ENCODE data around the gene SPAG5.

SPAG5 gene

DNA sequence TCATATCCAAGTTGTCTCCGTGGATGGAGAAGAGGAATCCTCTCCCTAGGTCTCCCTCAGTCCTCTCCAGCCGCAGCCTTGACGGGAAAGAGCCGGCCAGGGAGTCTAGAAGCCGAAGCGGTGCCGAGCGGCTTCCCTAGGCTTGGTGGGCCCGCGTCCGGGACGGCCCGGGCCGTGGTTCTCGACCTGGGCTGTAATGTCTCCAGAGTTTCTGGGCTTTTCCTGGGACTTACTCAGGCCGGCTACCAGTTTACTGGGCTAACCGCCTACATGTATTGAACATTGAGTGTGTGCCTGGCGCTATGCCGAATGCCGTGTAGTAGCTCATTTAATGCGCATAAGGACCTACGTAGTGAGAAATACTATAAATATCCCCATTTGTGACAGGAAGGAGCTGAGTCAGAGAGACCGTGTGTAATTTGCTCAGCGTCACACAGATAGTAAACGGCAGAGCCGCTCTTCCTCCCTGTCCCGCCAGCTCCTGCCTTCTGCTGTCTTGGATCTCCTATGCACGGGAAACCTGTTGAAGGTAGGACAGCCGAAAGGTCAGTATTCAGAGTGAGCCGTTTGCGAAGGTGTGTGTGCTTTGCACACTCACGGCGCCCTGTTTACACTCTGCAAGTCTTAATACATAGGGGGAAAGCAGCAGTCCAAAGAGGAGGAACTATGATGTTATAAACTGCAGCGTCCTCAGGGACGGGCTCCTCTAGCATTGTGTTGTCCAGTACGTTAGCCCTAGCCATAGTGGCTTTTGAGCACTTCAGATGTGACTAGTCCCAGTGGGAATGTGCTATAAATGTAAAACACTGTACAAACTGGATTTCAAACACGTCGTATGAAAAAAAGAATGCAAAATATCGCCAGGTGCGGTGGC lies 723 bp upstream of the SPAG5 start:
- peak overlapping the region; percentile 92 for H3K27ac ChIP-seq (ENCODE audit: low read depth, low read length)
- H3K36me3 ChIP-seq (ENCODE audit: control insufficient read depth, insufficient read depth, low read length): peaks cover 19% of the 10 kb centered on the region
- H3K9me3 ChIP-seq (ENCODE audit: control insufficient read depth, insufficient read depth, low read length): no peaks in the 10 kb centered on the region
- H3K4me3 ChIP-seq (ENCODE audit: low read depth, low read length): peak overlapping the region; percentile 93
- H3K27me3 ChIP-seq (ENCODE audit: control insufficient read depth, insufficient read depth, low read length): no peaks in the 10 kb centered on the region
- peaks cover 12% of the 10 kb centered on the region; the same call in 1 of the 2 replicates for H3K4me1 ChIP-seq (ENCODE audit: control insufficient read depth, insufficient read depth, low read length)
- peak overlapping the region; percentile 27; the same call in 1 of the 2 replicates for H3K9ac ChIP-seq (ENCODE audit: low read depth, low read length)

DNA sequence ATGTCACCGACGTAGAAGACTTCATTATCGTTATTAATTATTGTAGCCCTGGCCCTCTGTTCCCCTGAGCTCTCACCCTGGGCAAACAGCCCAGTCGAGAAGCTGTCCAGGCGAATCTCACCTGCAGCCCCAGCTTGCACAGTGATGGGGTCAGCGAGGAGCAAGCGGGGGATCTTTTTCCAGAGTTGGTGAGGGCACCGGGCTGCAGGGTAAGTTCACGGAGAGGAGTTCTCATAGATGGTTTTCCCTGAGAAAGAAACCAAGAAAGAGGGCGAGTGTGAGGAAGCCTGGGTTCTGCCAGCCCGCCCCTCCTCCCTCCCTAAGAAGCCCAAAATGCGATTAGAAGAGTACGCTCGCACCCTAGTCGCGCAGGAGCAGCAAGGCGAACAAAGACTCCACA lies 436 bp downstream of the SPAG5 start:
- Histone ChIP-seq H3K27ac (ENCODE audit: low read depth, low read length) (peak overlapping the region; percentile 92), H3K27me3 (ENCODE audit: control insufficient read depth, insufficient read depth, low read length) (no peaks in the 10 kb centered on the region), H3K9ac (ENCODE audit: low read depth, low read length) (peak overlapping the region; percentile 95), H3K4me1 (ENCODE audit: control insufficient read depth, insufficient read depth, low read length) (peaks cover 12% of the 10 kb centered on the region; the same call in 1 of the 2 replicates), H3K9me3 (ENCODE audit: control insufficient read depth, insufficient read depth, low read length) (no peaks in the 10 kb centered on the region), H3K4me3 (ENCODE audit: low read depth, low read length) (peak overlapping the region; percentile 93), H3K36me3 (ENCODE audit: control insufficient read depth, insufficient read depth, low read length) (peaks cover 28% of the 10 kb centered on the region)

DNA sequence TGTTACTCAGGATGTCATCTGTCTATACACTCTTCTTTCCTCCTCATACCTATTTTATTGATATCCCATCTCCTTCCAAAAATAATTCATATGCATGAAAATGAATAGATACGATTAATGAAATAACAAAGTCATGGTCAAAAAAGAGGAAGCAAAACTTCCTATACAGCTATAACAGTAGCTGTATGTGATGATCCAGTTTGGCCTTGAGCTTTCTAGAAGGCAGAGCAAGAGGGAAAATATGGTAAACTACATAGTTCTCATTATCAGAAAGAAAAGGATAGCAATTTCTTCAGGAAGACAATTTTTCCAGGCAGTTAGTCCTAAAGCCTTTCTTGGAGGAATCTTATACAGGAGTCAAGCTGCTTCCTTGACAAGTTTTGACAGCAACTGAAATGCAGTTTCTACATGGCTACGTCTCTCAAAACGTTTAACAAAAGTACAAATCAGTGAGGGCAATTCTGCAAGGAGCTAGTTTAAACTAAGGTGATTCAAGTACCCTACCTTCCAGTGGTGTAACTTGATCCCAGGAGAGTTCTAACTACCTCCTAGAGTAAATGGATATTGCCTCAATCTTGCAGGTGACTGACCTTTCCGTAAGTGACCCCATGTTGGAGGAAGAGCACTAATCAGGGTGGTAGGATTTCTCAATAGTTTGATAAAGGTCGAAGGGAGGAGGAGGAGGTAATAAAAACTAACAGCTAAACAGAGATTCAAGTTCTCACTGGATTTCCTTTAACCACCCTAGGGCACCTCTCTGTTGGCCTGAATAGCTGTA lies 1.0 kb downstream of the SPAG5 start:
- Histone ChIP-seq H3K9ac (ENCODE audit: low read depth, low read length) (peak overlapping the region; percentile 95), H3K4me3 (ENCODE audit: low read depth, low read length) (peak overlapping the region; percentile 93), H3K27ac (ENCODE audit: low read depth, low read length) (peak overlapping the region; percentile 92), H3K9me3 (ENCODE audit: control insufficient read depth, insufficient read depth, low read length) (no peaks in the 10 kb centered on the region), H3K27me3 (ENCODE audit: control insufficient read depth, insufficient read depth, low read length) (no peaks in the 10 kb centered on the region), H3K4me1 (ENCODE audit: control insufficient read depth, insufficient read depth, low read length) (peaks cover 12% of the 10 kb centered on the region; the same call in 1 of the 2 replicates), H3K36me3 (ENCODE audit: control insufficient read depth, insufficient read depth, low read length) (peaks cover 34% of the 10 kb centered on the region)

DNA sequence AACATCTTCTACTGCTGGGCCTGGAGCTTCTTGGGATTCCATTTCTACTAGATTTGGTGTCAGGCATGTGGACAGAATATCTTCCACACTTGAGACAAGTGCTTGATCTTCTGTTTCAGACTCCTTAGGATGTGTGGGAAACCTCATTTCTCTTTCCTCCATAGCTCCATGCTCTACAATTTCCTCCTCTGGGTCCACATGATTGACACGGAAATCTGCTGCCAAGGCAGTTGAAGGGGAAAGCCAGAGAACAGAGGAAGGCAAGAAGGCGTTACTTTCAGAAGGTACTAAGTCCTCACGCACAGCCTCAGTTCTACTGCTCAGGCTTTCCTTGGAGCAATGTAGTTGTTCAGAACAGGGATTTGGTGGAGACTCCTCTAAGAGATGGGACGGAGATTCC lies 6.6 kb downstream of the SPAG5 start:
- Histone ChIP-seq H3K27me3 (ENCODE audit: control insufficient read depth, insufficient read depth, low read length) (no peaks in the 10 kb centered on the region), H3K4me1 (ENCODE audit: control insufficient read depth, insufficient read depth, low read length) (no peaks in the 10 kb centered on the region), H3K4me3 (ENCODE audit: low read depth, low read length) (no peak overlapping the region), H3K9me3 (ENCODE audit: control insufficient read depth, insufficient read depth, low read length) (no peaks in the 10 kb centered on the region), H3K9ac (ENCODE audit: low read depth, low read length) (no peak overlapping the region), H3K27ac (ENCODE audit: low read depth, low read length) (no peak overlapping the region), H3K36me3 (ENCODE audit: control insufficient read depth, insufficient read depth, low read length) (peaks cover 83% of the 10 kb centered on the region)

DNA sequence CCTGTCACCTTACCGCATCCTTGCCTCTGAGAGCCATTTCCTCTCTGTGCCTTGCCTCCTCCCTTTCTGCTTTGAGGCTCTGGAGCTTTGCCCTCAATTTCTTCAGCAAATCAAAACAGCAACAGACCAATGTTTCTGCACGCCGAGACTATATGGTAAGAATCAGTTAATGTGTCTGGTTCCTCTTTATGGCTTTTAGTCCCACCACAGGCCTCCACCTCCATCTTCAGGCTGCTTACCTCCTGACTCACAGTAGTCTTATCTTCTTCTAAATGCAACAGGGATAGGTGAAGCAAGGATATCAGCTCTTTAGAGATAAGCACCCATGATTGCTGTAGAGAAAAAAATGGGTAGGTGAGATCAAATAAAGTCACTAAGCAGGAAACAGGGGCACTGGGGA lies 13.0 kb downstream of the SPAG5 start:
- Histone ChIP-seq H3K4me3 (ENCODE audit: low read depth, low read length) (no peak overlapping the region), H3K27ac (ENCODE audit: low read depth, low read length) (no peak overlapping the region), H3K9ac (ENCODE audit: low read depth, low read length) (no peak overlapping the region), H3K36me3 (ENCODE audit: control insufficient read depth, insufficient read depth, low read length) (peaks cover 93% of the 10 kb centered on the region), H3K9me3 (ENCODE audit: control insufficient read depth, insufficient read depth, low read length) (no peaks in the 10 kb centered on the region), H3K27me3 (ENCODE audit: control insufficient read depth, insufficient read depth, low read length) (no peaks in the 10 kb centered on the region), H3K4me1 (ENCODE audit: control insufficient read depth, insufficient read depth, low read length) (no peaks in the 10 kb centered on the region)

DNA sequence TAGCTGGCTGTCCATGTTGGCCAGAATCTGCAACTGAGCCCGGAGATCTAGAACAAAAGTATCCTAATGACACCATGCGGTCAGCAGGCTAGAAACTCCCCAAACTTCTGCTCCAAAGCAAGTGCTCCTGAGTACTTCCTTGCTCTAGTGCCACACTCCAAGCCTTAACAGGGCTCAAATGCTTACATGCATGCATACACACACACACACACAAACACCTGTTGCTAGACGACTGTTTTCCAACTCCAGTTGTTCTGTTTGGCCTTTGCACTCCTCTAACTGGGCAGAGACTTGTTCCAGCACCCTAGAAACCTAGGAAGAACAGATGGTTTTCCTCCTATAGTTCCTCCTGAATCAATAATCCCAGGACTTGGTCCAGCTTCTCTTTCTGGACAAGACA lies 14.4 kb downstream of the SPAG5 start:
- peaks cover 93% of the 10 kb centered on the region for H3K36me3 ChIP-seq (ENCODE audit: control insufficient read depth, insufficient read depth, low read length)
- H3K27ac ChIP-seq (ENCODE audit: low read depth, low read length): no peak overlapping the region
- H3K9ac ChIP-seq (ENCODE audit: low read depth, low read length): no peak overlapping the region
- H3K4me1 ChIP-seq (ENCODE audit: control insufficient read depth, insufficient read depth, low read length): no peaks in the 10 kb centered on the region
- no peak overlapping the region for H3K4me3 ChIP-seq (ENCODE audit: low read depth, low read length)
- no peaks in the 10 kb centered on the region for H3K9me3 ChIP-seq (ENCODE audit: control insufficient read depth, insufficient read depth, low read length)
- no peaks in the 10 kb centered on the region for H3K27me3 ChIP-seq (ENCODE audit: control insufficient read depth, insufficient read depth, low read length)

DNA sequence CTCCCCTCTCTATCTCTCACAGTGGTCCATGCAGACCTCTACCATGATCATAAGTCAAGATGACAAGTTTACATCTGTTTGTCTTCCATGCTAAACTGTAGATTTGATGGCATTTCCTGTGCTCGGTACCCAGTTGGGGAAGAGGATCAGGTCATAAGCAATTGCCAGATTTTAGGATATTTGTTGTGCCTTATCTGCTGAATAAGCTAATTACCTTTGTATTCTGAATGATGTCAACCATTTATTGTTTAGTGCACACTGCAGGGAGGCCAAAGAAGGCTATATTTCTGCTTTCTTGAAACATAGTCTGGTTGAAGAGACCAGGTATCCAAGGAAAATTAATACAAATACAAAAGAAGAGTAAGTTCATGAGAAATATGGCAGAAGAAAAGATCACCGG lies 16.3 kb downstream of the SPAG5 start:
- H3K36me3 ChIP-seq (ENCODE audit: control insufficient read depth, insufficient read depth, low read length): peaks cover 94% of the 10 kb centered on the region
- no peak overlapping the region for H3K4me3 ChIP-seq (ENCODE audit: low read depth, low read length)
- H3K9me3 ChIP-seq (ENCODE audit: control insufficient read depth, insufficient read depth, low read length): no peaks in the 10 kb centered on the region
- no peaks in the 10 kb centered on the region for H3K27me3 ChIP-seq (ENCODE audit: control insufficient read depth, insufficient read depth, low read length)
- H3K4me1 ChIP-seq (ENCODE audit: control insufficient read depth, insufficient read depth, low read length): no peaks in the 10 kb centered on the region
- H3K27ac ChIP-seq (ENCODE audit: low read depth, low read length): no peak overlapping the region
- no peak overlapping the region for H3K9ac ChIP-seq (ENCODE audit: low read depth, low read length)

DNA sequence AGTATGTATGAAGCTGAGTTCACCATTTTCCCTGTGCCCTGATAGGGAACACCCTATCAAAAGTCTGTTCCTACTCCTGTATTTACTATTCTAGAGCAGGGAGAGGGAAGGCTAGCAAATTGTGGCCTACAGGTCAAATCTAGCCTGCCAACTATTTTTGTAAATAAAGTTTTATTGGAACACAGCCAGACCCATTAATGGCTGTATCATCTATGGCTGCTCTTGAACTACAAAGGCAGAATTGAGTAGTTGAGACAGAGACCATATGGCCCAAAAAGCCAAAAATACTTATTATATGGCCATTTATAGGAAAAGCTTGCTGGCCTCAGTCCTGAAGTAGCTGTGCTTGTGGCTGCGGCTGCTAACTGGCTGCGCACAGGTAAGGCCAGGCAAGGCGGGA lies 17.9 kb downstream of the SPAG5 start:
- Histone ChIP-seq H3K4me3 (ENCODE audit: low read depth, low read length) (no peak overlapping the region), H3K4me1 (ENCODE audit: control insufficient read depth, insufficient read depth, low read length) (peaks cover 5% of the 10 kb centered on the region; the same call in 1 of the 2 replicates), H3K9ac (ENCODE audit: low read depth, low read length) (no peak overlapping the region), H3K27me3 (ENCODE audit: control insufficient read depth, insufficient read depth, low read length) (no peaks in the 10 kb centered on the region), H3K27ac (ENCODE audit: low read depth, low read length) (no peak overlapping the region), H3K9me3 (ENCODE audit: control insufficient read depth, insufficient read depth, low read length) (no peaks in the 10 kb centered on the region), H3K36me3 (ENCODE audit: control insufficient read depth, insufficient read depth, low read length) (peaks cover 85% of the 10 kb centered on the region)

DNA sequence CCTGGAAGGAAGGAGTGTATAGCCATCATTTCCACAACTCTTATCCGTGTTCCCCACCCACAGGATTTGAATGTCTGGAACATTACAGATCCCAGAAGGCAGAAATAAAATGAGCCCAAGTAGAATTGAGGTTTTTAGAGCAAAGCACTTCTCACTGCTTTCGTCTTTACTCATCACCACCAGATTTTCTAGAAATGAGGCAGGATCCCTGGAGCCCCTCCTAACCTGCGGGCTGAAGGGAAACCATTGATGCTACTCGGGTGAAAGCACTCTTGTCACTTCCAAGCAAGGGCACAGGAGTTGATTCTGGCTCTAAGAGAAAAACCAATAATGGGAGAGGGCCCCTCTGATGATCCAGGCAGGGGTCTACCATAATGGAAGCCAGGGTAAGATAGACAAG lies 19.3 kb downstream of the SPAG5 start:
- Histone ChIP-seq H3K4me3 (ENCODE audit: low read depth, low read length) (no peak overlapping the region), H3K4me1 (ENCODE audit: control insufficient read depth, insufficient read depth, low read length) (peaks cover 5% of the 10 kb centered on the region; the same call in 1 of the 2 replicates), H3K27ac (ENCODE audit: low read depth, low read length) (no peak overlapping the region), H3K27me3 (ENCODE audit: control insufficient read depth, insufficient read depth, low read length) (no peaks in the 10 kb centered on the region; the same call in 1 of the 2 replicates), H3K9ac (ENCODE audit: low read depth, low read length) (no peak overlapping the region), H3K36me3 (ENCODE audit: control insufficient read depth, insufficient read depth, low read length) (peaks cover 70% of the 10 kb centered on the region), H3K9me3 (ENCODE audit: control insufficient read depth, insufficient read depth, low read length) (no peaks in the 10 kb centered on the region)

DNA sequence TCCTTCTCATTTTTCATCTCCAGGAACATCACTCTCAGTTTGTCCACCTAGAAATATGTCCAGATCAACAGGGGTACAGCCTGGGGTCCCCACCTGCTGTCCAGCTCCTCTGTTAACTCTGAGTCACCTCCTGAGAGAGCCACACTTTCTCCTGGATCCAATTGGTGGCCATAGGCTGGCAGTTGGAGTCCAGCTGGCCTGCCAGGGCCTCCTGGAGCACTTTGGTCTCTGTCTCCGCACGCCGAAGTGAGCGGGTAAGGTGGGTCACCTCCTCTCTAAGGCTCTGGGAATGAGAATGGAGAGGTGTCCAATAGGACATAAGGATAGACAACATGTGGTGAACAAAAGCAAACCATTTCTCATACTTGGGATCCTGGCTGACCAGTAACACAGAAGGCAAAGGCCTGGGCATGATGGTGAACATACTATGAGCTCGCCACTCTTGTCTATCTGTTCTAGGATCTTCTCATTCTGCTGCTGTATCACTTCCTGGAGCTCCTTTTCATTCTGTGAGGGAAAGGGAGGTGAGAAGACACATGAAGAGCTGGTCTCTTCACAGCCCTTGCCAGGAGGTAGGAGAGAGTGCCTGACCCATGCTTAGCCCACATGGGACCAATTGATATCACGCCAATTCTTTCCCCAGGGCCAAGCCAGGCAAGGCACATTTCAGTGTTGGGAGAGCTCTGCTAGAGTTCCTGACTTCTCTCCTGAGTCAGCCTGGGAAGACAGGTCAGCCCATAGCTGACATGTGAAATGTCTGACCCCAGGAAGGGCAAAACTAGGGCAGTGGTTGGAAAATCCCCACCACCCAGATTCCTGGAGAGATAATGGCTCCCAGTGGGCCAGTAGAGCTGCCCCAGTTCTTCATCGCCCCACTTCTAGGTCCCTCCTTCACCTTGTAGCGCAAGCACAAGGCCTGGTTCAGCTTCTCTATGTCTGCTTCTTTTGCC lies 20.3 kb downstream of the SPAG5 start:
- Histone ChIP-seq H3K36me3 (ENCODE audit: control insufficient read depth, insufficient read depth, low read length) (peaks cover 66% of the 10 kb centered on the region), H3K9me3 (ENCODE audit: control insufficient read depth, insufficient read depth, low read length) (no peaks in the 10 kb centered on the region), H3K4me3 (ENCODE audit: low read depth, low read length) (no peak overlapping the region), H3K9ac (ENCODE audit: low read depth, low read length) (no peak overlapping the region), H3K27me3 (ENCODE audit: control insufficient read depth, insufficient read depth, low read length) (no peaks in the 10 kb centered on the region; the same call in 1 of the 2 replicates), H3K27ac (ENCODE audit: low read depth, low read length) (no peak overlapping the region), H3K4me1 (ENCODE audit: control insufficient read depth, insufficient read depth, low read length) (peaks cover 5% of the 10 kb centered on the region; the same call in 1 of the 2 replicates)

Measured in HUES48 (cell line).